SK-N-SH treated with all-trans-retinoic acid at 6 μM for 48 hours (cell line): Measurements from ENCODE around the gene ZNF625.

Experiments
- ATAC-seq: fragments of 200-7000 bp; cut with Tn5 transposase; 3 replicates; pipeline ENCODE4 v1.9.1; 2020; ENCODE audit warnings: mild to moderate bottlenecking, moderate library complexity
- OSR1 ChIP-seq: fragments of 250-450 bp; sonication (Bioruptor Pico); IDR thresholded peaks from 2 replicates; pipeline ENCODE4 v1.8.0; 2022; ENCODE audit warnings: moderate library complexity, mild to moderate bottlenecking, inconsistent platforms
- ZFP30 ChIP-seq: fragments of 450-650 bp; formaldehyde crosslinking; IDR thresholded peaks from 2 replicates; pipeline ENCODE4 v1.5.0; 2022; ENCODE audit warnings: mild to moderate bottlenecking, moderate library complexity
- ZNF8 ChIP-seq: fragments of 450-650 bp; formaldehyde crosslinking; IDR thresholded peaks from 2 replicates; pipeline ENCODE4 v1.5.0; 2020; ENCODE audit warnings: mild to moderate bottlenecking, moderate library complexity
- TF ChIP-seq, protein P1 (sequence below): fragments of 250-450 bp; sonication (Bioruptor Pico); IDR thresholded peaks from 2 replicates; pipeline ENCODE4 v1.5.0; 2020; ENCODE audit warnings: mild to moderate bottlenecking, moderate library complexity

Gene ZNF625

DNA sequence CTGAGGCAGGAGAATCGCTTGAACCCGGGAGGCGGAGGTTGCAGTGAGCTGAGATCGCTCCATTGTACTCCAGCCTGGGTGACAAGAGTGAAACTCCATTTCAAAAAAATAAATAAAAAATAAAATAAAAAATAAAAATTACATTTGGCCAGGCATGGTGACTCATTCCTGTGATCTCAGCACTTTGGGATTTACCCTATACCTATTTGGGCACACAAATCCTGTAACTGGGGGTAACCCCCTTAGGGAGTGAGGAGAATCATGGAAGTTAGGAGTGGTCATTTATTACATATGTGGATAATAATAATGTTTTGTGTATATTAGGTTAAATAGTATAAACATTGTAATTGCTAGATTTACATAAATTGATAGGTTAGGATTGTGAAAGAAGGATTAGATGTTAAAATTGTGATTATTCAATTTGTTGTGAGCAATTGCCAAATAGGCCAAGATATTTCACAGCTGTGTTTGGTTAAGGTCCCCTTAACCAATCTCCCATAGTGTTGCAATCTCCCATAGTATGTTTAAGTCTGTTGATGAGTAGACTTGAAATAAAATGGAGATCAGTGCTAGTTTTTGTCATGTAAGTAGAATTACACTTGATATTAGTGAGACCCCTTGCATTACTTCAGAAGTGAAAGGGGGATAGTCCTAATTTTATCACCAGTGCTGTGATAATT, 61.3 kb downstream of the ZNF625 start:
- TF ChIP-seq ZFP30 (CRISPR knock-in tag) (no peak), ZNF8 (CRISPR knock-in tag) (no peak), OSR1 (CRISPR knock-in tag) (no peak)
- TF ChIP-seq, protein P1, sequence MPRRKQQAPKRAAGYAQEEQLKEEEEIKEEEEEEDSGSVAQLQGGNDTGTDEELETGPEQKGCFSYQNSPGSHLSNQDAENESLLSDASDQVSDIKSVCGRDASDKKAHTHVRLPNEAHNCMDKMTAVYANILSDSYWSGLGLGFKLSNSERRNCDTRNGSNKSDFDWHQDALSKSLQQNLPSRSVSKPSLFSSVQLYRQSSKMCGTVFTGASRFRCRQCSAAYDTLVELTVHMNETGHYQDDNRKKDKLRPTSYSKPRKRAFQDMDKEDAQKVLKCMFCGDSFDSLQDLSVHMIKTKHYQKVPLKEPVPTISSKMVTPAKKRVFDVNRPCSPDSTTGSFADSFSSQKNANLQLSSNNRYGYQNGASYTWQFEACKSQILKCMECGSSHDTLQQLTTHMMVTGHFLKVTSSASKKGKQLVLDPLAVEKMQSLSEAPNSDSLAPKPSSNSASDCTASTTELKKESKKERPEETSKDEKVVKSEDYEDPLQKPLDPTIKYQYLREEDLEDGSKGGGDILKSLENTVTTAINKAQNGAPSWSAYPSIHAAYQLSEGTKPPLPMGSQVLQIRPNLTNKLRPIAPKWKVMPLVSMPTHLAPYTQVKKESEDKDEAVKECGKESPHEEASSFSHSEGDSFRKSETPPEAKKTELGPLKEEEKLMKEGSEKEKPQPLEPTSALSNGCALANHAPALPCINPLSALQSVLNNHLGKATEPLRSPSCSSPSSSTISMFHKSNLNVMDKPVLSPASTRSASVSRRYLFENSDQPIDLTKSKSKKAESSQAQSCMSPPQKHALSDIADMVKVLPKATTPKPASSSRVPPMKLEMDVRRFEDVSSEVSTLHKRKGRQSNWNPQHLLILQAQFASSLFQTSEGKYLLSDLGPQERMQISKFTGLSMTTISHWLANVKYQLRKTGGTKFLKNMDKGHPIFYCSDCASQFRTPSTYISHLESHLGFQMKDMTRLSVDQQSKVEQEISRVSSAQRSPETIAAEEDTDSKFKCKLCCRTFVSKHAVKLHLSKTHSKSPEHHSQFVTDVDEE (CRISPR knock-in tag), result no peak
- no peak for ATAC-seq
